K562 (cell line): ENCODE data around the gene GAPDH. TPM values are rescaled to one million over a fixed set of nuclear protein-coding genes. Genes with fewer than 3 reads are reported as not detected.

Experiments
- AFF4 ChIP-seq: sonication (generic); formaldehyde crosslinking; IDR thresholded peaks from 2 replicates; pipeline ENCODE4 v1.8.0; 2023; ENCODE audit warnings: mild to moderate bottlenecking, missing genetic modification reagents
- BRCA1 ChIP-seq, 2 experiments: fragments of 450-650 bp in 1 of 2; sonication (generic) in 1 of 2; formaldehyde crosslinking in 1 of 2; IDR thresholded peaks; 2 replicates each; pipeline versions ENCODE4 v1.5.0 to v1.6.1; 2017 to 2020; ENCODE audit warnings: mild to moderate bottlenecking in 1 of 2, missing genetic modification reagents in 1 of 2
- CBX3 ChIP-seq, 2 experiments: IDR thresholded peaks; 1 replicate in 1 of 2; 2 replicates in 1 of 2; pipeline ENCODE4 v1.6.1; 2012; ENCODE audit warnings: inconsistent platforms in 2 of 2, low read length in 2 of 2, borderline replicate concordance in 1 of 2, control low read depth in 1 of 2
- CEBPB ChIP-seq: fragments of 450-650 bp; IDR thresholded peaks from 2 replicates; pipeline ENCODE4 v1.6.1; 2016; ENCODE audit warnings: missing genetic modification characterization, missing compliant biosample characterization
- CTBP1 ChIP-seq: fragments of 450-650 bp; IDR thresholded peaks from 2 replicates; pipeline ENCODE4 v1.6.1; 2016; ENCODE audit warnings: borderline replicate concordance
- DDX20 ChIP-seq: fragments of 450-650 bp; IDR thresholded peaks from 2 replicates; pipeline ENCODE4 v1.6.1; 2016; ENCODE audit warnings: missing genetic modification characterization, low read depth, mild to moderate bottlenecking, missing compliant biosample characterization, moderate library complexity
- DNMT1 ChIP-seq: fragments of 450-650 bp; IDR thresholded peaks from 2 replicates; pipeline ENCODE4 v1.6.1; 2016; ENCODE audit warnings: antibody characterized with exemption, mild to moderate bottlenecking
- ESRRA ChIP-seq: fragments of 450-650 bp; IDR thresholded peaks from 2 replicates; pipeline ENCODE4 v1.6.1; 2014; ENCODE audit warnings: low read depth, mild to moderate bottlenecking, moderate library complexity, borderline replicate concordance
- FOXP1 ChIP-seq: sonication (generic); formaldehyde crosslinking; IDR thresholded peaks from 2 replicates; pipeline ENCODE4 v1.8.0; 2022; ENCODE audit warnings: mild to moderate bottlenecking, missing genetic modification reagents
- HIVEP1 ChIP-seq: fragments of 250-450 bp; sonication (Bioruptor Pico); IDR thresholded peaks from 2 replicates; pipeline ENCODE4 v1.4.0; 2020; ENCODE audit warnings: mild to moderate bottlenecking
- HLTF ChIP-seq: fragments of 450-650 bp; IDR thresholded peaks from 2 replicates; pipeline ENCODE4 v1.6.1; 2016
- IRF1 ChIP-seq: sonication (generic); formaldehyde crosslinking; IDR thresholded peaks from 2 replicates; pipeline ENCODE4 v1.8.0; 2022; ENCODE audit warnings: missing genetic modification reagents, mild to moderate bottlenecking, borderline replicate concordance
- KDM1A ChIP-seq, 2 experiments: fragments of 450-650 bp; IDR thresholded peaks; 2 replicates each; pipeline ENCODE4 v1.6.1; 2016; ENCODE audit warnings: mild to moderate bottlenecking in 2 of 2
- MYNN ChIP-seq, 2 experiments: sonication (generic); formaldehyde crosslinking in 1 of 2; IDR thresholded peaks; 2 replicates each; pipeline versions ENCODE4 v1.5.0 to v1.6.1; 2016 to 2020; ENCODE audit warnings: antibody characterized with exemption in 1 of 2, missing genetic modification reagents in 1 of 2
- NCOA1 ChIP-seq: fragments of 450-650 bp; IDR thresholded peaks from 2 replicates; pipeline ENCODE4 v1.6.1; 2016; ENCODE audit warnings: low read depth
- NFE2L1 ChIP-seq: fragments of 450-650 bp; IDR thresholded peaks from 2 replicates; pipeline ENCODE4 v1.6.1; 2016; ENCODE audit warnings: missing genetic modification characterization, low read depth, mild to moderate bottlenecking, missing compliant biosample characterization, moderate library complexity, borderline replicate concordance
- PTRF ChIP-seq: fragments of 450-650 bp; IDR thresholded peaks from 2 replicates; pipeline ENCODE4 v1.6.1; 2016; ENCODE audit warnings: mild to moderate bottlenecking, missing genetic modification characterization, missing compliant biosample characterization
- RB1 ChIP-seq: fragments of 450-650 bp; IDR thresholded peaks from 2 replicates; pipeline ENCODE4 v1.6.1; 2017; ENCODE audit warnings: low read depth, mild to moderate bottlenecking
- SIN3A ChIP-seq, 2 experiments: fragments of 150-350 bp in 1 of 2; IDR thresholded peaks; 2 replicates each; pipeline ENCODE4 v1.6.1; 2011 to 2016; ENCODE audit warnings: borderline replicate concordance in 2 of 2, low read depth in 2 of 2, low read length in 2 of 2, mild to moderate bottlenecking in 2 of 2, moderate library complexity in 2 of 2; ENCODE audit not compliant: control insufficient read depth in 1 of 2
- SMAD2 ChIP-seq: fragments of 150-350 bp; IDR thresholded peaks from 2 replicates; pipeline ENCODE4 v1.6.1; 2014; ENCODE audit warnings: low read depth, mild to moderate bottlenecking, low read length
- TCF7 ChIP-seq: sonication (generic); IDR thresholded peaks from 2 replicates; pipeline ENCODE4 v1.6.1; 2016; ENCODE audit warnings: antibody characterized with exemption, borderline replicate concordance
- TFAP4 ChIP-seq: sonication (generic); formaldehyde crosslinking; IDR thresholded peaks from 2 replicates; pipeline ENCODE4 v1.8.0; 2022; ENCODE audit warnings: missing genetic modification reagents, mild to moderate bottlenecking, moderate library complexity, borderline replicate concordance
- ZKSCAN1 ChIP-seq: fragments of 150-350 bp; IDR thresholded peaks from 2 replicates; pipeline ENCODE4 v1.6.1; 2016; ENCODE audit warnings: low read depth, low read length
- ZNF77 ChIP-seq: fragments of 250-450 bp; sonication (Bioruptor Pico); IDR thresholded peaks from 2 replicates; pipeline ENCODE4 v1.5.0; 2020
- ZNF785 ChIP-seq: fragments of 250-450 bp; sonication (Bioruptor Pico); IDR thresholded peaks from 2 replicates; pipeline ENCODE4 v1.4.0; 2020; ENCODE audit warnings: mild to moderate bottlenecking
- ZNF79 ChIP-seq: fragments of 250-450 bp; sonication (Bioruptor Pico); IDR thresholded peaks from 2 replicates; pipeline ENCODE4 v1.4.0; 2020; ENCODE audit warnings: low read depth, mild to moderate bottlenecking, moderate library complexity
- polyA plus RNA-seq, 8 experiments: library from polyadenylated mRNA; depleted of rRNA in 4 of 8; stranded (reverse) in 5 of 8; unstranded in 3 of 8; fragments of >200 nt; fragmentation: Nextera tagmentation in 2 of 8; fragmentation: Illumina TruSeq in 1 of 8; extraction: Ambion mirVana in 2 of 8; extraction: Trizol in 1 of 8; gene quantifications; 2 replicates each; pipeline versions ENCODE4 v1.2.1 to v1.2.3, GENCODE V29; 2011 to 2014; ENCODE audit warnings: inconsistent platforms in 1 of 8, missing spikeins in 1 of 8
- total RNA-seq, 7 experiments: library from RNA; depleted of rRNA in 6 of 7; stranded (reverse); fragments of >200 nt in 6 of 7; fragmentation: Illumina TruSeq in 2 of 7; extraction: Trizol in 2 of 7; gene quantifications; 2 replicates each; pipeline versions ENCODE4 v1.2.1 to v1.2.3, GENCODE V29; 2011 to 2021; ENCODE audit warnings: low replicate concordance in 1 of 7

GAPDH gene
- total and polyA plus RNA-seq, 9 of the 15 experiments (the other 6 are each of a cell fraction or from before 2014, with no cell fraction given): 2,206 to 6,793 (median 4,217) TPM

GRCh38 chr12:6546016-6546415, 11.7 kb downstream of the GAPDH start (continued):
- TF ChIP-seq SMAD2 (no peak), NCOA1 (no peak; the same call in 1 of the 2 replicates), RB1 (no peak), TFAP4 (CRISPR knock-in tag) (peak; percentile 34; the same call in 1 of the 2 replicates), ESRRA (no peak), DNMT1 (no peak), PTRF (tag) (no peak), ZNF79 (CRISPR knock-in tag) (no peak), CBX3 (IDR thresholded peaks at IDR 0.05; ENCODE audit: borderline replicate concordance in 1 of 2, low read length in 2 of 2) (no peak), KDM1A (IDR thresholded peaks at IDR 0.05) (peak; percentile 79; a peak in 3 of 4 replicates), DDX20 (tag) (no peak), FOXP1 (no peak), HIVEP1 (CRISPR knock-in tag) (no peak), IRF1 (CRISPR knock-in tag) (no peak), TCF7 (no peak), SIN3A (IDR thresholded peaks at IDR 0.05; ENCODE audit: borderline replicate concordance in 2 of 2, control insufficient read depth in 1 of 2, low read depth in 2 of 2, low read length in 2 of 2) (no peak), HLTF (no peak), NFE2L1 (no peak), AFF4 (CRISPR knock-in tag) (no peak), CEBPB (no peak), CTBP1 (0 out of 2 replicates have a peak, but pooled peaks have one; percentile 31), ZNF77 (CRISPR knock-in tag) (no peak), MYNN (IDR thresholded peaks at IDR 0.05) (no peak), MYNN (CRISPR knock-in tag; IDR thresholded peaks at IDR 0.05) (no peak), ZNF785 (CRISPR knock-in tag) (no peak), BRCA1 (IDR thresholded peaks at IDR 0.05) (no peak), BRCA1 (CRISPR knock-in tag; IDR thresholded peaks at IDR 0.05) (no peak), ZKSCAN1 (no peak)
